GM08714 (cell line): ENCODE data around the gene HMX2.
"Not testable (repeated sequence)": the region's sequence is repeated elsewhere in the genome, so short reads cannot be mapped to it uniquely, and the experiment has no call there.

Source experiments
- H3K4me3 ChIP-seq: fragments of 200-500 bp; sonication (Bioruptor generic); 2 replicates; pipeline ENCODE4 v1.5.1; 2014; ENCODE audit warnings: mild to moderate bottlenecking, low read length, inconsistent platforms
- ZNF274 ChIP-seq: IDR thresholded peaks from 2 replicates; pipeline ENCODE4 v1.6.1; 2012; ENCODE audit warnings: mild to moderate bottlenecking, low read depth, low read length

HMX2 gene

DNA sequence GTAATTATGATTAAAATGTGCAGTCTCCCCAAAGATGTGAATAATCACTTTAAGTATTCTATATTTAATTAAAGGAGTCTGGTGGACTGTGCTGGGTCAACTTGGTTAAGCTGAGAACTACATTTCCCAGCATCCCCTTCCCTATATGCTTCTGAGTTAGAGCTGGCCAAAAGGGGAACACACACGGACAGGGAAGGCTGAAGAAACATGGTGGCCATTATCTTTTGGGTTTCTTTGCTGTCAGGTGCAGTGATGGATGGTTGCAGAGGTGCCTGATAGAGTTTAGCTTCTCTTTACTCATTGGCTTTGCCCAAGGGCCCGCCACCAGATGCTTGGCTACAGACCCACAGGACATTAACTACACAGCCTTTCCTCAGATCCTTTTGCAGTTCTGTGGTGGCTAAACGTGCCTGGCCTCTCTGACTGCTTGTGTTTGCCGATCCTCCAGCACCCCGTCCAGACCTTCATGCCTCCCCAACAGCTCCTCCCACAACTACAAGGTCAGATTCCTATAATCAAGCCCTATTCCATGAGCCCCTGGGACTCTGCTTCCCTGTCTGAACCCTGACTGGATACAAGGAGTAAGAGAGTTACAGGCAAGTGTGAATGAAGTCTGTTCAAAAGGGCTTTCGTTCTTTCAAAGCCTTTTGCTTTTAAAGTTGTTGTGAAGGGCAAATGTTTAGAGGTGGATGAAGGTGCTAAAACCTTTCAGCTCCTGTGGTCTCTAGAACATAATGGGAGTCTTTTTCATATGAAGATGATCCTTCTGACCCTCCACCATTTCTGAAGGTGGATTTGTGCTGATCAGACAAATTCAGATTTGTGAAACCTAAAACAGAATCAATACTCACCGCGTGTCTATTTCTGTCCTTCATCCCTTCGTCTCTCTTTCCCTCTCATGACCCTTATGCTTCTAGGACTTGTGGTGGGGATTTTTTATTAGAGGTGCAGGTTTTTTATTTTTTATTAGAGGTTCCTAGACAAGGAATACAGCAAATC is 27.8 kb downstream of the HMX2 start:
- TF ChIP-seq ZNF274 = no peak
- no peak overlapping the region for H3K4me3 ChIP-seq

- not testable (repeated sequence) for H3K4me3 ChIP-seq
Observed at GRCh38 chr10:123178390-123178789, 30.5 kb downstream of the HMX2 start.

GRCh38 chr10:123180101-123181090 is 32.5 kb downstream of the HMX2 start:
- H3K4me3 ChIP-seq = no peak overlapping the region
- TF ChIP-seq ZNF274 = no peak

- TF ChIP-seq ZNF274 = no peak
Observed at GRCh38 chr10:123183724-123184123, 35.8 kb downstream of the HMX2 start.

GRCh38 chr10:123187781-123188180 is 39.8 kb downstream of the HMX2 start:
- TF ChIP-seq ZNF274 = no peak
- no peak overlapping the region for H3K4me3 ChIP-seq

More at GRCh38 chr10:123183724-123184123, 35.8 kb downstream of the HMX2 start:
- H3K4me3 ChIP-seq = no peak overlapping the region

- TF ChIP-seq ZNF274 = no peak
- H3K4me3 ChIP-seq = no peak overlapping the region
Observed at GRCh38 chr10:123191886-123192285, 44.0 kb downstream of the HMX2 start.

DNA sequence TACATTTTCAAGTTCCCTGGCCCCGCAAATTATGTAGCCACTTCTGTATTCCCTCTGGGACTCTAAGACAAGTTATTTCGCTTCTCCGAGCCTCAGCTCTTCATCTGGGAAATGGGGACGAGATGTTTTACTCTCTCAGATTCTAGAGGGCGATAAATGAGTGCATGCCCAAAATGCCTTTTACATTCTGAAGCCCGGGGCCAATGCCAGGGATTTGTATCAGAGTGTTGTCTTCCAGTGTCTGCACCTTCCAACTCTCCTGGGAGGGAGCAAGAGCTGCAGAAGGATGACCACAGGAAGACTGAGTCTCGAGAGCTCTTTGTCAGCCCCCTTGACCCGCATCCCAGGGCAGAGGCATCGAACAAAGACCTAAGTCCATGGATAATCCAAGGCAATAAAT is 46.1 kb downstream of the HMX2 start:
- TF ChIP-seq ZNF274 = no peak
- no peak overlapping the region for H3K4me3 ChIP-seq
